ACC112 (cell line): ENCODE data around the gene IWS1.

Experiments used
- H2AFZ ChIP-seq: fragments of 200-600 bp; sonication (generic); one replicate; pipeline ENCODE4 v1.6.0; 2017; ENCODE audit warnings: antibody characterized with exemption, low read length; ENCODE audit not compliant: unreplicated experiment
- H3K27ac ChIP-seq: fragments of 200-600 bp; sonication (generic); 2 replicates; pipeline ENCODE4 v1.5.1; 2014; ENCODE audit warnings: low read depth, mild to moderate bottlenecking, antibody characterized with exemption, low read length, moderate library complexity
- H3K27me3 ChIP-seq: fragments of 200-600 bp; sonication (generic); 2 replicates; pipeline ENCODE4 v1.6.1; 2014; ENCODE audit warnings: mild to moderate bottlenecking, antibody characterized with exemption, low read length, moderate library complexity, mixed read lengths; ENCODE audit not compliant: insufficient read depth
- H3K36me3 ChIP-seq: fragments of 200-600 bp; sonication (generic); 2 replicates; pipeline ENCODE4 v1.6.1; 2016; ENCODE audit warnings: mild to moderate bottlenecking, antibody characterized with exemption, low read length, moderate library complexity, mixed read lengths; ENCODE audit not compliant: insufficient read depth
- H3K4me1 ChIP-seq: fragments of 200-600 bp; sonication (generic); one replicate; pipeline ENCODE4 v1.6.1; 2016; ENCODE audit warnings: low read length, mixed read lengths; ENCODE audit not compliant: insufficient read depth, unreplicated experiment, control insufficient read depth
- H3K4me3 ChIP-seq: fragments of 200-600 bp; sonication (generic); 2 replicates; pipeline ENCODE4 v1.5.1; 2014; ENCODE audit warnings: mild to moderate bottlenecking, low read depth, low read length
- H3K79me2 ChIP-seq: fragments of 200-600 bp; sonication (generic); one replicate; pipeline ENCODE4 v1.6.0; 2016; ENCODE audit warnings: low read length; ENCODE audit not compliant: control insufficient read depth, unreplicated experiment, insufficient read depth

IWS1 gene

GRCh38 chr2:127431408-127432023 is 94.8 kb downstream of the IWS1 start:
- no peak overlapping the region for H2AFZ ChIP-seq
- H3K27me3 ChIP-seq, result no peaks in the 10 kb centered on the region
- no peak overlapping the region for H3K4me3 ChIP-seq
- H3K4me1 ChIP-seq, result no peaks in the 10 kb centered on the region
- no peaks in the 10 kb centered on the region for H3K79me2 ChIP-seq
- H3K36me3 ChIP-seq, result no peaks in the 10 kb centered on the region
- H3K27ac ChIP-seq, result no peak overlapping the region
